Pulmonary artery endothelial cell (primary cell): ENCODE results near the gene PTPN14. TPM values are rescaled to one million over a fixed set of nuclear protein-coding genes. Genes with fewer than 3 reads are reported as not detected.
"Not testable (repeated sequence)": the region's sequence is repeated elsewhere in the genome, so short reads cannot be mapped to it uniquely, and the experiment has no call there.

Experiments
- DNase-seq: peaks from one replicate; pipeline ENCODE4 v3.0.0-alpha.2; 2011; ENCODE audit warnings: low read depth, low spot score
- total RNA-seq: library from RNA; depleted of rRNA; stranded (reverse); fragments of >200 nt; gene quantifications from 2 replicates; pipeline ENCODE4 v1.2.3, GENCODE V29; 2014

Gene PTPN14
- total RNA-seq, 1 donor from 2014 or later, result 58.9 TPM

DNA sequence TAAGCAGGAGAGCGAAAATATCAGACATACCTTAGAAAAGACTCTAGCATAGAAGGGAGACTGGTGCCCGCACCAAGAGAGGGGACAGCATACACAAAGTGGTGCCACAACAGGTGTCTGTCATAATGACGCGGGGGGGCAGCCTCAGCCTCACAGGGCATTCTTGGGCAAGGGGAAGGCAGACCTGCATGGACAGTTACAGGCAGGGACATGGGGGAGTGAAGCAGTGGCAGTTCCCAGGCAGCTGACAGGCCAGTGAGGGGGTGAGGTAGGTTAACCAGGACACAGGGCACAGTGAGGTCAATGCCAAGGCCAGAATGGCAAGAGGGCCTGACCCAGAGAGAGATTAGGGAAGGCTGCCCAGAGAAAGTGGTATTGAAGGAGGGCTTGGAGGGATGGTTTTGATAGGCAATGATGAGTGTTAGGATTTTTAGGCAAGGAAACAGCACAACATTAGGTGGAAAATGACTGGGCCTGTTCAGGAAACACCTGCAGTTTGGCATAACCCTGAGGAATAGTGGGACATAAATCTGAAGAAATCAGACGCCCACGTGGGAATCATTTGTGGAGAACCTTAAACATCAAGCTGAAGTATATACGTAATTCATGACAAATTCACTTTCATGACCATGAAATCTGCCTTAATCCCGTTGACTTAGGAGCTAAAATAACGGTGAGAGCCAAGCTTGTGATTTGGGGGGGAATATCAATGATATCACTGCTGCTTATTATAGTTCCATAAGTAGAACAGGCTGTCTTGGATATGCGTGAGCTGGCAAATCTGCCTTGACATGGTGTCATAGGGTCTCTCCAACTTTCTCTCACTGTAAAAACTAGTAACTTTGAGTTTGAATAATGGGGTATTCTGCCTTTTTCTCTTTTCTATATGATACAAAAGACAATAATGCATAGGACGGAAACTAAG is 8.9 kb downstream of the PTPN14 start:
- DNase-seq, result no peak

DNA sequence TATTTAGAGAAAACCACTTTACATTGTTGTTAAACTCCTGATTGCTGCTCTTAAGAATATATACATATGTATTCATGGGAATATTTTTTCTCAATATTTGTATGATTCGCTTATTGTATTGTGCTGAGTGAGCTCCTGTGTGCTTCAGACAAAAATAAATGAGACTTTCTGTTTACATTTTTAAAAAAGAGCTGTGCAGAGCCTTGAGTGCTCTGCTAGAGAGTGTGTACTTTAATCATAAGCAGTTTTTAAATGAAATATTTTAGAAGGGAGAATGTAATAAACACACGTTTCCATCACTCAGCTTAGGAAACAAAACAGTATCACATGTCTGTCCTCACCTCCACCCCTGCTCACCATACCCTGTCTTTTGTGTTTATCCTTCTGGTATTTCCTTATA is 9.7 kb downstream of the PTPN14 start:
- no peak for DNase-seq

GRCh38 chr1:214541206-214541605 is 10.2 kb downstream of the PTPN14 start:
- no peak for DNase-seq

DNA sequence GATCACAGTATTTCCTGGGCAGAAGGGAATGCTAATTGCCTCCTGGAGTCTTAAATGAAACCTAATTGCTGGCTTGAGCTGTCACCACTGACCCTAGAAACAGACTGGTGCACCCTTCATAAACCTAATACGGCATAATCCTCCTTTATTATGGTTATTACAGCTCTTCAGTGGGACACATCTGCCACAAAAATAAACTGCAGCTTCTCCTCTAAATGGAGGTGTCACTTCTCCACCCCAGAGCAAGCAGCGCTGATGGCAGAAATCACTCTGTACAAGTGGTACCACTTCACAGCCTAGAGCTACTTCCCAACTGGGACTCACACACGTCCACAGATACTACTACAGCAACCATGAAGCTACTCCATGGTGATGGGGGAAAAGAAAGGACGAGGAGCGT is 11.1 kb downstream of the PTPN14 start:
- no peak for DNase-seq

DNA sequence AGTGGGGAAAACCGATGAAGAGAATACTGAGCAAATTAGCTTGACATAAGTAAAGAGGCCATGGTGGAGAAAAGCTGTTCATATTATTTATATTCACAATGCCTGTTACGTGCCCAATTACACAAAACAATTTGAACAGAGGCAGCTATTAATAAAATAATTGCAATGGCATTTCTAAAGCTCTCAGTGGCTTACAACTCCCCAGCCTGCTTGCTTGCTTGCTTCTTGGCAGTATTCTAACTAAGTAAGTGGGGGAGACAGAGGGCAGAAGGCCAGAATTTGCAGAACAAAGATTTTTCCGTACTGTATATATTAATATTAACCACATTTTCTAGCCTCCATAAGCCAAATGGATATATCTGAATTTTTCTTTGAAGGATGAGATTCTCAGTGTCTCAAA is 12.9 kb downstream of the PTPN14 start:
- no peak for DNase-seq

- no peak for DNase-seq
Observed at GRCh38 chr1:214537872-214538473, 13.4 kb downstream of the PTPN14 start.

GRCh38 chr1:214537219-214537618 is 14.2 kb downstream of the PTPN14 start:
- DNase-seq, result no peak

- DNase-seq, result no peak
Observed at GRCh38 chr1:214532070-214532469, 19.3 kb downstream of the PTPN14 start.

- DNase-seq, result no peak
Observed at GRCh38 chr1:214525535-214526019, 25.8 kb downstream of the PTPN14 start.

- DNase-seq, result no peak
Observed at GRCh38 chr1:214524824-214525223, 26.6 kb downstream of the PTPN14 start.

DNA sequence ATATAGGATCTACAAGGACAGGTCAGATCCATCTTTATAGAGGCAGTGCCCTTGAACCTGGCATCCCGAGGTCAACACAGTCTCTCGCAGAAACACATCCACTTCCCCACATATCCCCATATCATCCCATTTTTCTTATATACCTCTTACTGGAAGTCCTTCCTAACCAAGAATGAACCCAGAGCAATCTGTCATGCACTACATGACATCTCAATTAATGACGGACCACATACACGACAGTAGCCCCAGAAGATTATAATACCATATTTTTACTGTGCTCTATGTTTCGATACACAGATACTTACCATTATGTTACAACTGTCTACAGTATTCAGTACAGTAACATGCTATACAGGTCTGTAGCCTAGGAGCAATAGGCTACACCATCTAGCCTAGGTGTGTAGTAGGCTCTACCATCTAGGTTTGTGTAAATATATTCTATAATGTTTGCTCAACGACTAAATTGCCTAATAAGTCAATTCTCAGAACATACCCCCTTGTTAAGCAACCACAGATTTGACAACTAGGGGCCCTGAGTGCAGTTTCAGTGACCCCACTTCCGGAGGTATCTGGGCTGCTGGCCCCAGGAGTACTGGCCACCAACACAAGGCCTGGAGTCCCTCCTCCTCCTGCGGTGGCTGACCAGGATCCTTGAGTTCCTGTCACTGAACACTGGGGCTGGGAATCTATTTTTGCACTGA is 28.1 kb downstream of the PTPN14 start:
- DNase-seq, result no peak

DNA sequence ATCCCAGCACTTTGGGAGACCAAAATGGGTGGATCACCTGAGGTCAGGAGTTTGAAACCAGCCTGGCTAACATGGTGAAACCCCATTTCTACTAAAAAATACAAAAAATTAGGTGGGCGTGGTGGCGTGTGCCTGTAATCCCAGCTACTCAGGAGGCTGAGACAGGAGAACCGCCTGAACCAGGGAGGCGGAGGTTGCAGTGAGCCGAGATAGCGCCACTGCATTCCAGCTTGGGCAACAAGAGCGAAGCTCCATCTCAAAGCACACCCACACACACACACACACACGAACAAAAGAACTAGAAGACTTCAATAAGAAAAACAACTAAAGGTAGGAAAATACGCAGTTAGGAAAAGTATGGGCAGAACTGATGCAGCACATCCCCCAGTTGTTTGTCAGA is 29.9 kb downstream of the PTPN14 start:
- not testable (repeated sequence) for DNase-seq

DNA sequence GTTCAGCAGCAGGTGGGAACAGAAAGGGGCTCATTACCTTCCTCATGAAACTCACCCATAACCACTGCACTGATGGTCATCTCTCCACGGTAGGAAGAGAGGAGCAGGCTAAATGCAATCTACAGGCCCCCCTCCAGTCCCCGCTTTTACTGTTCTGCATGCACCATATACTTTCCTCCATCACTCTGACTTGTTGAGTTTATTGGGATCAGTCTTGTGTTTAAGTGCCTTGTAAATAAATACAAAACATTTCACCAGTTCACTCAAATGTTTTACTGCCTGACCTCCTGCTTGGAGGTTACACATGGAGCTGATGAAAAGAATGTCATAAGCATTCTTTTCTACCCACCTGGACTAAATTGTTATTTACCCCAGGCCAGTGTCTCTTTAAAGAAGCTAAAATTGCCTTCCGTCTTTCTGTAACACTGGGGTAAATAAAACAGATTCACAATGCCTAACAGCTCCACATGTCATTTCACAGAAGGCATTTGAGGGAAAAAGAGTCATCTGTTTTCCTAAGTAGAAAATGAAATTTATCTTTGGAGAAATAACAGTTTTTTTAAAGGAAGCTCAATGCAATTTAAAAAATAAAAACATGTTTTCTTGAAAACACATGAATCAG is 30.7 kb downstream of the PTPN14 start:
- no peak for DNase-seq

DNA sequence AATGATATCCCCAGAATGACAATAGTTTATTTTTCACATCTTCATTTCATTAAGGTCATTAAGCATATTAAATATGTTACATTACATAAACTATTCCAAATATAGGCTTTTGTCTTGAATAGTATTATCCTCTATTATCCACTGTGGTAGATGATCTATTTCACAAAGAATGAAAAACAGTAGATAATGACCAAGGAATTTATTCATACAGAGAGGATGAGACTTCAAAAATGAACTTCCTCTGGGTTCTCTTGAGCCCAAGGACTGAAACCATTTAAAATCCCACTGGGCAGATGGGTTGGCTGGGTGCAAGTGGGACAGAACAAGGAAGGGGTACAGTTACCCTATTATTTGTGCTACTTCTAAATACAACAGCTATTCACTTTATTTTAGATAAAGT is 33.0 kb downstream of the PTPN14 start:
- no peak for DNase-seq

DNA sequence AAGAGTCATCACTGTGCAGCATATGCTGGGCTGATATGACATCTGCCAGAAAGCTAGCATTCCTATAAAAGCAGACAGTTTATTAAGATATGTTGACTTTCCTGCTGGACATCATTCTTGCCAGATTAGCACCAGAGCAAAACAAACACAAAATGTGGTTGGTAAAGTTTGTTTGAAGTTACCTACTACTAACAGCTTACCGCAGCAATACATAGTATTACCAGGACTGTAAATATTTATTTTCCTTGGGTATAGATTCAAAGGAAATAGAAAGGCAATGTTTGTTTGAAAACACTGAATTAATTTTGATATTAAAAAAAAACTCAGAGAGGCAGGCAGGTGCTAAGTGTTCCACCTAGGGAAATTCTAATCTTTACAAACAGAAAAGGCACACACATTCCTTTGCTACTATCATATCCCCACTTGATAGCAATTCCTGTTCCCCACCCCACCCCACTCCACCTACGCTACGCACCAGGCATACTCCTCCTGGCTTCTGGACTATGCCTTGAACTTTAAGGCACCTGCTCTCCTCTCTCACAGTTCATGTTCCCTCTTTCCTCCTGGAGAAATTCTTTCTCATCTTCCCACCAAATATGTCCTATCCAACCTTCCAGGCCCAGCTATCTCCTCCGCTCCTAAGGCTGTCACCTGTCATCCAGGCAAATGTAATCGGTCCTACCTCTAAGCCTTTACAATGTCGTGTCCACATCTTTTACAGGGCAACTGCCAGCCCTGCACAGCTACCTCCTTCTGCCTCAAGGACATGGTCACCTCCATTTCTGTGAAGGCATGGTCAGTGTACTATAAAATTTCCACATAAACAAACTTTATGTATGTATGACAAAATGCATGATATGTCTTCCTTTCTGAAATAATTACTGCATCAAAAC is 34.7 kb downstream of the PTPN14 start:
- DNase-seq, result no peak

DNA sequence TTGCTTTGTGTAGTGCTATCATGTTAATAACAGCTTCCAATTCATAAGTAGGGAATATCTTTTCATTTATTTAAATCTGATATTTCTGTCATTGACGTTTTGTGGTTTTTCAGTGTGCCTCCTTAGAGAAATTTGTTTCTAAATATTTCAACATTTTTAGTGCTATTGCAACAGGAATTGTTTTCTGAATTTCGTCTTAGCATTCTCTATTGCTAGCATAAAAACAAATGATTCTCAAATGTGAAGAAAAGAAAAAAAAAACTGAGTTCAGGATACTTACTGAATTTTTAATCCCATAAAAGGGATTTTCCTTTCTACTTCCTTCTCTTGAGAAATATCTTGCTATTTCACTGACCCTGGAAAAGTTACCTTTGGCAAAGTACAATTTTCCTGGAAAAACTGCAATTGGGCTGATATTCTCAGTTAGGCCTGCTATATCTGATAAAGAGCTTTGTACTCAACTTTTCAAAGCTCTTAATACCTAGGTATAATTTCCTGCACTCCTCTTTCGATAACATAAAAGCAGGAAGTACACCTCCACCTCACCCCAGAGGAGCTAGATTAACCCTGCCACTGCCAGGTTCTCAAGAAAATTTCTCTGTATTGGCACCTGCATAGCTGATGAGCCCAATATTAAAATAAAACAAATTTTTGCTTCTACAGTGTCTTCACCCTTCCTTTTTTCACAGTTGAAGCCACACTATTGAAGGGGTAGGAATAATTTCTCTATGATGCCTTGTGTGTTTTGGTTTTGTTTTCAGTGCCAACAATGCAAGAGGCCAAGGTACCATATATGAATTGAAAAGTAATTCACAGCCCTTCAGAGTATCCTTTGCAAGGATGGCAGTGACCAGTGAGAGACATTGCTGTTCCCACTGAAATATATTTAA is 35.6 kb downstream of the PTPN14 start:
- DNase-seq, result no peak

GRCh38 chr1:214514819-214515383 is 36.5 kb downstream of the PTPN14 start:
- DNase-seq, result no peak

DNA sequence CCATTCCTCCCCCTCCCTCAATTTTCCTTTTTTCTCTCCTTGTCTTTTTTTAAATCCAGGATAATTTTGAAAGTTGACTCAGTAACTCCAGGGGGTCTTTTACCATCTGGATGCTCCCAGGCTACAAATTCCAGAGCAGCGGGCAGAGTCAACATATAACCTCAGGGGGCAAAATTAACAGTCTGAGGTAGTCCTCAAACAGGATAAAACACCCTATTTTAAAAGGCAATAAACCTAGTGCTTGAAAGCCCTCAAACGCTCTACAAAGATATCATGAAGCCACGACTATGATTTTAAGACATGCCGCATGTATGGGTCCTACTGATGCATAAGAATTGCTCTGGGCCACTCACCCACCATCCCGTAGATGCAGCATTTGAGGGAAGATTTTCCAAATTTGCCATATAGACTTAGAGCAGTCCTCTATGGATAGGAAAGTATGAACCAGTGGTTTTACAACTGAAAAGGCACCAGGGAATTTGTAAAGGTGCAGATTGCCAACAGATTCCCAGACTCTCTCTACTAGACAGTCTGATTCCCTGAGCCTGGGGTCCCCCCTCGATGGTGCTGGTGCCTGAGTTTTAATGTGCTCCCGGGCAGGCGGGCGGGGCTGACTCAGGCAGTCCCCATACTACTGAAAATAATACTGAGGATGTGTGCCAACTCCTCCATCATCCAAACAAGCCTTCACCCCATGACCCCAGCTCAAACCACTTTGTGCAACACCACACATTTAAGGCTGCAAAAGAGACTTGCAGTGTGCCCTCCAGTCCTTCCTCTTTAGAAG is 37.2 kb downstream of the PTPN14 start:
- no peak for DNase-seq

GRCh38 chr1:214513394-214513793 is 38.0 kb downstream of the PTPN14 start:
- no peak for DNase-seq
